NCI-H510A (cell line): ENCODE results near the gene STEAP3.

Source experiments
- DNase-seq: peaks from one replicate; lab custom pipeline; 2025; lab: John Stamatoyannopoulos, UW

Gene STEAP3

GRCh38 chr2:119248311-119248710 is 24.7 kb downstream of the STEAP3 start:
- no peak for DNase-seq

- no peak for DNase-seq
Observed at GRCh38 chr2:119248751-119249150, 25.1 kb downstream of the STEAP3 start.

GRCh38 chr2:119249311-119249710 is 25.7 kb downstream of the STEAP3 start:
- DNase-seq, result no peak

GRCh38 chr2:119249855-119250717 is 26.5 kb downstream of the STEAP3 start:
- DNase-seq, result no peak

- DNase-seq, result no peak
Observed at GRCh38 chr2:119250718-119251290, 27.2 kb downstream of the STEAP3 start.

- no peak for DNase-seq
Observed at GRCh38 chr2:119251652-119252051, 28.0 kb downstream of the STEAP3 start.

GRCh38 chr2:119252186-119253113 is 28.8 kb downstream of the STEAP3 start:
- DNase-seq, result no peak

GRCh38 chr2:119253114-119253702 is 29.6 kb downstream of the STEAP3 start:
- no peak for DNase-seq

GRCh38 chr2:119253760-119254600 is 30.3 kb downstream of the STEAP3 start:
- DNase-seq, result no peak

GRCh38 chr2:119254601-119255080 is 31.0 kb downstream of the STEAP3 start:
- no peak for DNase-seq

GRCh38 chr2:119255760-119256581 is 32.3 kb downstream of the STEAP3 start:
- no peak for DNase-seq

GRCh38 chr2:119256582-119256921 is 32.9 kb downstream of the STEAP3 start:
- DNase-seq, result no peak

- no peak for DNase-seq
Observed at GRCh38 chr2:119257198-119257597, 33.6 kb downstream of the STEAP3 start.

GRCh38 chr2:119259296-119259860 is 35.7 kb downstream of the STEAP3 start:
- DNase-seq, result no peak

GRCh38 chr2:119260646-119261492 is 37.2 kb downstream of the STEAP3 start:
- no peak for DNase-seq

GRCh38 chr2:119261493-119262225 is 38.0 kb downstream of the STEAP3 start:
- DNase-seq, result no peak

GRCh38 chr2:119263025-119263424 is 39.4 kb downstream of the STEAP3 start:
- no peak for DNase-seq

GRCh38 chr2:119263656-119264055 is 40.0 kb downstream of the STEAP3 start:
- DNase-seq, result no peak
